ENCODE measurements around the gene PITPNM3. TPM values are rescaled to one million over a fixed set of nuclear protein-coding genes. Genes with fewer than 3 reads are reported as not detected.

The PITPNM3 gene
- polyA plus RNA-seq, 3 donors, result 0.29 TPM; not detected in 2

- intact Hi-C loops (cut with micrococcal nuclease), result no loop called here
- no peaks in the 10 kb centered on the region for H3K4me1 ChIP-seq (ENCODE audit: control insufficient read depth in 1 of 2, insufficient read depth in 2 of 2, low read length in 2 of 2)
Observed at GRCh38 chr17:6489016-6489550, 67.3 kb downstream of the PITPNM3 start.

GRCh38 chr17:6488008-6488539 is 68.3 kb downstream of the PITPNM3 start:
- Histone ChIP-seq H3K4me2 (replicated peaks; ENCODE audit: extremely low read depth, low read length, poor library complexity, severe bottlenecking) (no peak overlapping the region), H3K36me3 (replicated peaks in 1 of 2; ENCODE audit: control insufficient read depth in 1 of 2, insufficient read depth in 2 of 2, low read length in 2 of 2) (no peaks in the 10 kb centered on the region), H3K9ac (ENCODE audit: insufficient read depth, low read length, poor library complexity, severe bottlenecking) (no peak overlapping the region), H3K27ac (ENCODE audit: low read depth in 1 of 2, low read length in 2 of 2) (no peak overlapping the region), H3K9me3 (replicated peaks in 1 of 2; ENCODE audit: control insufficient read depth in 1 of 2, insufficient read depth in 1 of 2, low read length in 2 of 2) (no peaks in the 10 kb centered on the region), H3K27me3 (ENCODE audit: control insufficient read depth in 2 of 2, insufficient read depth in 2 of 2, low read length in 2 of 2) (no peaks in the 10 kb centered on the region), H4K20me1 (ENCODE audit: insufficient read depth, low read length) (no peaks in the 10 kb centered on the region), H2AFZ (ENCODE audit: insufficient read depth, low read depth, low read length, poor library complexity, severe bottlenecking) (no peak overlapping the region), H3K4me3 (replicated peaks in 1 of 3; ENCODE audit: low read depth in 2 of 3, low read length in 3 of 3) (no peak overlapping the region), H3K79me2 (ENCODE audit: insufficient read depth, low read length) (no peaks in the 10 kb centered on the region), H3K4me1 (ENCODE audit: control insufficient read depth in 1 of 2, insufficient read depth in 2 of 2, low read length in 2 of 2) (no peaks in the 10 kb centered on the region)
- peaks cover 0 to 13% (median 9%) of the 10 kb centered on the region in 3 donors for H3K27me3 Mint-ChIP-seq (ENCODE audit: low read depth in 3 of 3)
- no peak overlapping the region for H3K27ac Mint-ChIP-seq
- H3K4me1 Mint-ChIP-seq, result no peaks in the 10 kb centered on the region
- no peak overlapping the region for H3K4me3 Mint-ChIP-seq
- peaks cover 0 to 2% (median 0%) of the 10 kb centered on the region in 7 donors for H3K9me3 Mint-ChIP-seq
- H3K36me3 Mint-ChIP-seq, result no peaks in the 10 kb centered on the region
- TF ChIP-seq CTCF (IDR thresholded peaks at IDR 0.05), result no peak
- intact Hi-C loops (cut with micrococcal nuclease), result no loop called here
- 73% methylated on average over 6 of the region's 6 CpGs for WGBS (ENCODE audit: insufficient coverage)
- no peak for DNase-seq

More at GRCh38 chr17:6489016-6489550, 67.3 kb downstream of the PITPNM3 start:
- Mint-ChIP-seq H3K36me3 (no peaks in the 10 kb centered on the region), H3K4me3 (no peak overlapping the region), H3K27ac (no peak overlapping the region), H3K4me1 (no peaks in the 10 kb centered on the region), H3K9me3 (peaks cover 0 to 2% (median 0%) of the 10 kb centered on the region in 7 donors), H3K27me3 (ENCODE audit: low read depth in 3 of 3) (peaks cover 0 to 15% (median 9%) of the 10 kb centered on the region in 3 donors)
- H3K36me3 ChIP-seq (replicated peaks in 1 of 2; ENCODE audit: control insufficient read depth in 1 of 2, insufficient read depth in 2 of 2, low read length in 2 of 2), result no peaks in the 10 kb centered on the region
- H3K4me3 ChIP-seq (replicated peaks in 1 of 3; ENCODE audit: low read depth in 2 of 3, low read length in 3 of 3), result no peak overlapping the region
- no peak for TF ChIP-seq CTCF (IDR thresholded peaks at IDR 0.05)
- H3K27ac ChIP-seq (ENCODE audit: low read depth in 1 of 2, low read length in 2 of 2), result no peak overlapping the region
- H3K9me3 ChIP-seq (replicated peaks in 1 of 2; ENCODE audit: control insufficient read depth in 1 of 2, insufficient read depth in 1 of 2, low read length in 2 of 2), result no peaks in the 10 kb centered on the region
- no peak overlapping the region for H3K4me2 ChIP-seq (replicated peaks; ENCODE audit: extremely low read depth, low read length, poor library complexity, severe bottlenecking)
- no peaks in the 10 kb centered on the region for H3K27me3 ChIP-seq (ENCODE audit: control insufficient read depth in 2 of 2, insufficient read depth in 2 of 2, low read length in 2 of 2)
- no peak overlapping the region for H2AFZ ChIP-seq (ENCODE audit: insufficient read depth, low read depth, low read length, poor library complexity, severe bottlenecking)
- H3K79me2 ChIP-seq (ENCODE audit: insufficient read depth, low read length), result no peaks in the 10 kb centered on the region
- WGBS (ENCODE audit: insufficient coverage), result 72% methylated on average over 3 of the region's 6 CpGs
- no peaks in the 10 kb centered on the region for H4K20me1 ChIP-seq (ENCODE audit: insufficient read depth, low read length)
- no peak overlapping the region for H3K9ac ChIP-seq (ENCODE audit: insufficient read depth, low read length, poor library complexity, severe bottlenecking)
- no peak for DNase-seq
